K562 treated with DMSO at 1 percent for 48 hours (cell line): ENCODE results near the gene GORASP2. TPM values are rescaled to one million over a fixed set of nuclear protein-coding genes. Genes with fewer than 3 reads are reported as not detected.

ENCODE experiments used
- total RNA-seq: library from RNA; unstranded; fragments of 300-600 nt; gene quantifications from 2 replicates; pipeline ENCODE4 v1.2.3, GENCODE V29; 2022; ENCODE audit warnings: low replicate concordance; ENCODE audit errors: extremely low read depth

Gene GORASP2
- total RNA-seq, result not detected in 2 replicates

GRCh38 chr2:170928824-170929685 is at the start of gene GORASP2:
Gene GORASP2, plus strand, starts transcription at chr2:170929253. Its CDS starts 88 bp downstream, at chr2:170929341.

Other genes with a start within 250 kb of the GORASP2 start
- not detected in 2 replicates for gene SP5, start 213.9 kb upstream of the GORASP2 start, total RNA-seq
- gene ERICH2, start 158.9 kb upstream of the GORASP2 start, total RNA-seq, result not detected in 2 replicates
- gene GAD1, start 112.4 kb upstream of the GORASP2 start, total RNA-seq, result not detected in 2 replicates
- not detected in 2 replicates for gene TLK1, start 231.6 kb downstream of the GORASP2 start, total RNA-seq